Medulla oblongata (tissue), 1 donor: ENCODE data around the gene ACKR1.

Source experiments
- DNase-seq: peaks from one replicate; pipeline ENCODE4 v3.0.0-alpha.2; 2015; ENCODE audit errors: extremely low spot score

ACKR1 gene

DNA sequence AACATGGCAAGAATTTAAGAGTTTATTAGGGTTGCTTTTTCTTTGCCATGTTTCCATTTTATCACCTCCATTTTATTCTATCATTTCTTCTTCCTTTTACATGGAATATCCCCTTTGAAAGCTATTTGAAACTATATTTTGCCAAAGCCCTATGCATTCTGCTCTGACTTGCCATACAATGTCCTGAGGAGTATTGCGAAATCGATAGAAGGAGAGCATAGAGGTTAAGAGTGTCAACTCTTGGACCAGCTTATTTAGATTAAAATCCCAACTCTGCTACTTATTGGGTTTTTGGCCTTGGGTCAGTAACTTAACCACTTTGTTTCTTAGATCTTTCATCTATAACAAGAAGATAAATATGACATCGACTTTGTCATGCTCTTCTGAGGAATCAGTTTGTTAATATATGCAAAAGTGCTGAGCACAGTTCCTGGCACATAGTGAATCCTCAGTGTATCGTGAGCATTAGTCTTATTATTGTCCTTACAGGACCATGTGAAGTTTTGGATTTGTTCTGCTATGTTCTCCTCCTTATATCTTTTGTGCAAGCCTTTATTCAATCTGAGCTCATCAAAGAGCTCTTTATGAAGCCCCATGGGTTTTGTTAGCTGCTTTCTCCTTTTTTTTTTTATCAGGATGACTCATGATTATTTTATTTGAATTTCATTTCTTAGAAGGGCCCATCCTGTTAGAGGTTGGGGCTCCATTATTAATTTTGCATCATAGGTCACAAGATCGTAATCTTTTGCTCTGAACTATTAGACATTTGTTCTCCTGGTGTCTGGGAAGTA lies 17.6 kb downstream of the ACKR1 start:
- no peak for DNase-seq

GRCh38 chr1:159223004-159223403 lies 18.3 kb downstream of the ACKR1 start:
- DNase-seq, result no peak

DNA sequence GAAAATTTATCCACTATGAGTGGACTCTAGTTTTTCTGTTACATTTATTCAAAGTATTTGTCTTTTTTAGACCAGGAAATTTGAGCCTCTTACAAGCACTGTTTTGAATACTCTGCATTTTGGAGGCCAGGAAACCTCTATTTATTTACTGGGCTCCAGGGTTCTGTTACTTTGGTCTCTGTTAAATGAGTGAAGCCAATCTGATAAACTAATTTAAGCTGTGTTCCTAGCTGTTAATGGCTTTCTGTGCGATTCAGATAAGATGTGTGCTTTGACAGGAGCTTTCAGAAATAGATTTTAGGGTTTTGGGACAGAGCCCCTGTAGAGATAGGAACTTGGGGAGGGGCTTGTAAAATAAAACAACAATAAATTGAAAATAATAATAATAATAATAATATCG lies 23.9 kb downstream of the ACKR1 start:
- no peak for DNase-seq

- DNase-seq, result no peak
These were observed 24.7 kb downstream of the ACKR1 start for GRCh38 chr1:159229260-159229885.

DNA sequence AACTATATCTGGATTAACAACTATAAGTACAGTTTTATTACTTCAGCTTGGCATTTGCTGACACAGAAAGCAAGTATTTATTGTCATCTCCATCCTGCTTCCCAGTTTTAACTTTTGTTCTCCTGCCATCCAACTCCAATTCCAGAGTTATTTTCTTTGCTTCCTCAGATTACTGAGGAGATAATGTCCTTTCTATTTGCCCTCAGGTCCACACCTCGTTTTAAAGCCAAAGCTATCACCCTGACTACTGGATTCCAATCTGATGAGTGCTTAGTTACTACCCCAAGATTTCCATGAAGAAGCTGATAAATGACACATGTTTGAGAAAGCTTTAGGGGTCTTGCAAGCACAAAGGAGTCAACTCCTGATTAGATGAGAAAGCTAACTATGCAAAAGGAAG lies 25.2 kb downstream of the ACKR1 start:
- DNase-seq, result no peak

DNA sequence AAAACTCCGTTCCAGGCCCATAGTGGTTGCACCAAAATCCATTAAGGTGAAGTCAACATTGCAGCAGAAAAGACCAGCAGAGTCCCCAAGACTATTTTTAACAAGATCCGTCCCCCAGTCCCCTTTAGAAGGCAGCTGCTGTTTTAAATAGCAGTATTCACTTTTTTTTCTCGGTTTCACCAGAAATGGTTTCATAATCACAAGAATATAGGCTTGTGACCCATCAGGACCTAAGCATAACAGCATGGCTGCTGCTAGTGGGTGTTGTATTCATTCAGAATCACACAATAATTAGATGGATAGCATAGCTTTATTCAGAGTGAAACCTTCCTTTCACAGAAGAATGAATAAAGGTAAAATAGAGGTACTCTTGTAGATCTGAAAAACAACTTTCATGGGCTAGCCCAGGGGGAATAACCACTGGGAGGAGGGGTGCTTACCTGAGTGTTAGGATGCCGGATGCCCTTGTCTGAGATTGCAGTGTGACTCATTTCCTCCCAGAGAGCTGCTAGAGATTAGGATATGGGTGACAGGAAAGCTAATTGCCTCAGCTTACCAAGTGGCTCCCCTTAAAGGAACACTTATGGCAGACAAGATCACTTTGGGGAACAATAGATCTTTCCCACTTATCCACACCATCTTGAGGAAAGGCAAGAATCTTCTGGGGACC lies 35.0 kb downstream of the ACKR1 start:
- DNase-seq, result no peak

DNA sequence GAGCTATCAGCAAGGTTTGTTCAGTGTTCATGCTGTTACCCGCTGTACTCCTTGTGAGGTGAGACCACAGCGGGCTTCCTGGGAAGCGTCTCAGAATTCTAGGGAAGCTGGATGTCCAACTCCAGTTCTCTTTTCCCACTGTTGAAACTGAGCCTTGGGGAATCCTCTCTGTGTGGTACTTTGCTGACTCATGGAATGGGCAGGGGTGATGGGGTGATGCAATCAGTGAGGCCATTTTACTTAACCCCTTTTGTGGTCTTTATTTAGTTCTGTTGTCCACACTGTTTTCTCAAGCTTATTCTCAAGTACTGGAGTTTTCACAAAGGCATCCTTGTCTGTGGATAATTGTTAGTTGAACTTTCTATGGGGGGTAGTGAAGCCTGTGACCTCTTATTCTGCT lies 42.6 kb downstream of the ACKR1 start:
- no peak for DNase-seq

DNA sequence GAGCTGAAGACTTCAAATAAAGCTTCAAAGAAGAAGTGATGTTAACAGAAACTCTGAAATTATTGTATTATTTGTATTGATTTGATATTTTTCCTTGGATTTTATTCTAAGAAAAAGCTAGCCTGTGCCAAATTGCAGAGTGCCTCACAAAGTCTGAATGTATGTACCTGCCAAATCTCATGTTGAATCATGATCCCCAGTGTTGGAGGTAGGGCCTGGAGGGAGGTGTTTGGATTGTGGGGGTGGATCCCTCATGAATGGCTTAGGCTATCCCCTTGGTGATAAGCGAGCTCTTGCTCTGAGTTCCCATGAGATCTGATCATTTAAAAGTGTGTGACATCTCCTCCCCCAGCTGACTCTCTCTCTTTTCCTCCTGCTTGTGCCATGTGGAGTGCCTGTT lies 43.6 kb downstream of the ACKR1 start:
- no peak for DNase-seq

- DNase-seq, result no peak
These were observed 46.1 kb downstream of the ACKR1 start for GRCh38 chr1:159250638-159251216.
